ENCODE measurements around the gene LAMTOR3.

Gene LAMTOR3

GRCh38 chr4:99885687-99886086 is 8.5 kb downstream of the LAMTOR3 start:
- no peak for DNase-seq (ENCODE audit: low spot score in 2 of 2)
- in situ Hi-C loops (cut with MboI; ENCODE audit: low sequenced_read_pairs), result no loop called here
- H3K4me3 ChIP-seq, result no peak overlapping the region
- no peaks in the 10 kb centered on the region for H3K27me3 ChIP-seq (ENCODE audit: low read depth)
- H3K36me3 ChIP-seq (replicated peaks), result peaks cover 21% of the 10 kb centered on the region
- no peaks in the 10 kb centered on the region for H3K4me1 ChIP-seq
- H3K9me3 ChIP-seq, result no peaks in the 10 kb centered on the region

GRCh38 chr4:99885063-99885664 is 9.1 kb downstream of the LAMTOR3 start:
- Histone ChIP-seq H3K9me3 (no peaks in the 10 kb centered on the region), H3K27me3 (ENCODE audit: low read depth) (no peaks in the 10 kb centered on the region), H3K4me3 (no peak overlapping the region), H3K36me3 (replicated peaks) (peaks cover 21% of the 10 kb centered on the region), H3K4me1 (no peaks in the 10 kb centered on the region)
- in situ Hi-C loops (cut with MboI; ENCODE audit: low sequenced_read_pairs), result no loop called here
- no peak for DNase-seq (ENCODE audit: low spot score in 2 of 2)

- Histone ChIP-seq H3K9me3 (no peaks in the 10 kb centered on the region), H3K36me3 (replicated peaks) (peaks cover 21% of the 10 kb centered on the region), H3K4me3 (no peak overlapping the region), H3K27me3 (ENCODE audit: low read depth) (no peaks in the 10 kb centered on the region), H3K4me1 (no peaks in the 10 kb centered on the region)
- in situ Hi-C loops (cut with MboI; ENCODE audit: low sequenced_read_pairs), result no loop called here
- DNase-seq (ENCODE audit: low spot score in 2 of 2), result no peak
Observed at GRCh38 chr4:99879458-99879857, 14.8 kb downstream of the LAMTOR3 start.

- H3K4me1 ChIP-seq, result no peaks in the 10 kb centered on the region
- H3K4me3 ChIP-seq, result no peak overlapping the region
- no peaks in the 10 kb centered on the region for H3K9me3 ChIP-seq
- peaks cover 21% of the 10 kb centered on the region for H3K36me3 ChIP-seq (replicated peaks)
- no peak for DNase-seq (ENCODE audit: low spot score in 2 of 2)
- in situ Hi-C loops (cut with MboI; ENCODE audit: low sequenced_read_pairs), result no loop called here
- H3K27me3 ChIP-seq (ENCODE audit: low read depth), result no peaks in the 10 kb centered on the region
Observed at GRCh38 chr4:99878604-99879003, 15.6 kb downstream of the LAMTOR3 start.

- in situ Hi-C loops (cut with MboI; ENCODE audit: low sequenced_read_pairs), result no loop called here
- peaks cover 21% of the 10 kb centered on the region for H3K36me3 ChIP-seq (replicated peaks)
- H3K9me3 ChIP-seq, result no peaks in the 10 kb centered on the region
- no peaks in the 10 kb centered on the region for H3K27me3 ChIP-seq (ENCODE audit: low read depth)
- no peak for DNase-seq (ENCODE audit: low spot score in 2 of 2)
- H3K4me1 ChIP-seq, result no peaks in the 10 kb centered on the region
- H3K4me3 ChIP-seq, result no peak overlapping the region
Observed at GRCh38 chr4:99876946-99877345, 17.3 kb downstream of the LAMTOR3 start.

- Histone ChIP-seq H3K4me1 (no peaks in the 10 kb centered on the region), H3K27me3 (ENCODE audit: low read depth) (no peaks in the 10 kb centered on the region), H3K4me3 (no peak overlapping the region), H3K36me3 (replicated peaks) (peaks cover 14% of the 10 kb centered on the region), H3K9me3 (no peaks in the 10 kb centered on the region)
- in situ Hi-C loops (cut with MboI; ENCODE audit: low sequenced_read_pairs), result no loop called here
- DNase-seq (ENCODE audit: low spot score in 2 of 2), result no peak
Observed at GRCh38 chr4:99875071-99875470, 19.2 kb downstream of the LAMTOR3 start.

GRCh38 chr4:99872570-99872969 is 21.7 kb downstream of the LAMTOR3 start:
- in situ Hi-C loops (cut with MboI; ENCODE audit: low sequenced_read_pairs), result no loop called here
- no peaks in the 10 kb centered on the region for H3K36me3 ChIP-seq (replicated peaks)

GRCh38 chr4:99868126-99868596 is 26.1 kb downstream of the LAMTOR3 start:
- H3K36me3 ChIP-seq (replicated peaks), result no peaks in the 10 kb centered on the region
- H3K4me3 ChIP-seq, result no peak overlapping the region
- 0 out of 2 replicates have a peak, but pooled peaks cover 3% of the 10 kb centered on the region for H3K27me3 ChIP-seq (ENCODE audit: low read depth)
- no peaks in the 10 kb centered on the region for H3K9me3 ChIP-seq
- no peak for DNase-seq (ENCODE audit: low spot score in 2 of 2)
- in situ Hi-C loops (cut with MboI; ENCODE audit: low sequenced_read_pairs), result no loop called here
- no peaks in the 10 kb centered on the region for H3K4me1 ChIP-seq

More at GRCh38 chr4:99872570-99872969, 21.7 kb downstream of the LAMTOR3 start:
- H3K4me3 ChIP-seq, result no peak overlapping the region
- DNase-seq (ENCODE audit: low spot score in 2 of 2), result no peak
- H3K27me3 ChIP-seq (ENCODE audit: low read depth), result no peaks in the 10 kb centered on the region
- no peaks in the 10 kb centered on the region for H3K4me1 ChIP-seq
- H3K9me3 ChIP-seq, result no peaks in the 10 kb centered on the region

GRCh38 chr4:99863804-99864203 is 30.4 kb downstream of the LAMTOR3 start:
- no peaks in the 10 kb centered on the region for H3K36me3 ChIP-seq (replicated peaks)
- in situ Hi-C loops (cut with MboI; ENCODE audit: low sequenced_read_pairs), result no loop called here
- no peaks in the 10 kb centered on the region for H3K9me3 ChIP-seq
- no peak overlapping the region for H3K4me3 ChIP-seq
- 0 out of 2 replicates have a peak, but pooled peaks cover 3% of the 10 kb centered on the region for H3K27me3 ChIP-seq (ENCODE audit: low read depth)
- no peaks in the 10 kb centered on the region for H3K4me1 ChIP-seq
- no peak for DNase-seq (ENCODE audit: low spot score in 2 of 2)

- Histone ChIP-seq H3K36me3 (replicated peaks) (no peaks in the 10 kb centered on the region), H3K4me3 (no peak overlapping the region), H3K27me3 (ENCODE audit: low read depth) (0 out of 2 replicates have a peak, but pooled peaks cover 3% of the 10 kb centered on the region), H3K9me3 (no peaks in the 10 kb centered on the region), H3K4me1 (no peaks in the 10 kb centered on the region)
- in situ Hi-C loops (cut with MboI; ENCODE audit: low sequenced_read_pairs), result no loop called here
- DNase-seq (ENCODE audit: low spot score in 2 of 2), result no peak
Observed at GRCh38 chr4:99861120-99861905, 32.9 kb downstream of the LAMTOR3 start.

- in situ Hi-C loops (cut with MboI; ENCODE audit: low sequenced_read_pairs), result no loop called here
- Histone ChIP-seq H3K4me3 (no peak overlapping the region), H3K27me3 (ENCODE audit: low read depth) (no peaks in the 10 kb centered on the region), H3K4me1 (no peaks in the 10 kb centered on the region), H3K9me3 (no peaks in the 10 kb centered on the region), H3K36me3 (replicated peaks) (no peaks in the 10 kb centered on the region)
- no peak for DNase-seq (ENCODE audit: low spot score in 2 of 2)
Observed at GRCh38 chr4:99860521-99860920, 33.7 kb downstream of the LAMTOR3 start.

GRCh38 chr4:99859618-99860017 is 34.6 kb downstream of the LAMTOR3 start:
- no peaks in the 10 kb centered on the region for H3K4me1 ChIP-seq
- DNase-seq (ENCODE audit: low spot score in 2 of 2), result no peak

GRCh38 chr4:99857307-99857706 is 36.9 kb downstream of the LAMTOR3 start:
- no peaks in the 10 kb centered on the region for H3K36me3 ChIP-seq (replicated peaks)
- no peak for DNase-seq (ENCODE audit: low spot score in 2 of 2)
- in situ Hi-C loops (cut with MboI; ENCODE audit: low sequenced_read_pairs), result no loop called here
- no peaks in the 10 kb centered on the region for H3K4me1 ChIP-seq
- no peaks in the 10 kb centered on the region for H3K9me3 ChIP-seq
- no peak overlapping the region for H3K4me3 ChIP-seq
- H3K27me3 ChIP-seq (ENCODE audit: low read depth), result no peaks in the 10 kb centered on the region

More at GRCh38 chr4:99859618-99860017, 34.6 kb downstream of the LAMTOR3 start:
- in situ Hi-C loops (cut with MboI; ENCODE audit: low sequenced_read_pairs), result no loop called here
- Histone ChIP-seq H3K4me3 (no peak overlapping the region), H3K36me3 (replicated peaks) (no peaks in the 10 kb centered on the region), H3K9me3 (no peaks in the 10 kb centered on the region), H3K27me3 (ENCODE audit: low read depth) (no peaks in the 10 kb centered on the region)

- H3K9me3 ChIP-seq, result no peaks in the 10 kb centered on the region
- in situ Hi-C loops (cut with MboI; ENCODE audit: low sequenced_read_pairs), result no loop called here
- H3K4me1 ChIP-seq, result no peaks in the 10 kb centered on the region
- no peak for DNase-seq (ENCODE audit: low spot score in 2 of 2)
- H3K27me3 ChIP-seq (ENCODE audit: low read depth), result no peaks in the 10 kb centered on the region
- H3K36me3 ChIP-seq (replicated peaks), result no peaks in the 10 kb centered on the region
- no peak overlapping the region for H3K4me3 ChIP-seq
Observed at GRCh38 chr4:99856166-99856565, 38.1 kb downstream of the LAMTOR3 start.

Data from HAP-1 (cell line).